ENCODE data around the gene PIK3C2G.

Gene PIK3C2G

DNA sequence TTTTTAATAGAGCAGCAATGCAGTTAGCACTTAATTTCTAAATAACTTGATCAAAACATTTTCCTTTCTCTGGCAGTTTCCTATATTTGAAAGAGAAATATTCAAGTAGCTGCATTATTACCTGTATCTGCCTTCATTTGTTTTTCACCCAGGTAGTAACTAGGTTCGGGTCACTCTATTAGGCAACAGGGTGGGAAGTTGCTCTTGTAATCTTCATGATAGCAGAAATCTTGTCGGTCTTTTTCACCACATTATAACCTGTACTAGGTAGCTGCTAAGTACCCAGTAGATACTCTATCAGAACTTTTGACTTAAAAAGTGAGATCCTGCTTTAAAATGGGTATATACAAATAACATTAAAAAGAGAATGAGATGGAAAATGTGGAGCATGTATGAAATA is 2.4 kb upstream of the PIK3C2G start:
- no peak for TF ChIP-seq ZNF274 (IDR thresholded peaks at IDR 0.05; ENCODE audit: low read depth, low read length)
- no peak overlapping the region for H3K4me3 ChIP-seq (ENCODE audit: low read length)

- TF ChIP-seq ZNF274 (IDR thresholded peaks at IDR 0.05; ENCODE audit: low read depth, low read length): no peak
- no peak overlapping the region for H3K4me3 ChIP-seq (ENCODE audit: low read length)
Observed at GRCh38 chr12:18259906-18260682, 1.2 kb upstream of the PIK3C2G start.

- no peak for TF ChIP-seq ZNF274 (IDR thresholded peaks at IDR 0.05; ENCODE audit: low read depth, low read length)
- H3K4me3 ChIP-seq (ENCODE audit: low read length): no peak overlapping the region
Observed at GRCh38 chr12:18261906-18262305, 588 bp downstream of the PIK3C2G start.

- TF ChIP-seq ZNF274 (IDR thresholded peaks at IDR 0.05; ENCODE audit: low read depth, low read length): no peak
- no peak overlapping the region for H3K4me3 ChIP-seq (ENCODE audit: low read length)
Observed at GRCh38 chr12:18262514-18262913, 1.2 kb downstream of the PIK3C2G start.

DNA sequence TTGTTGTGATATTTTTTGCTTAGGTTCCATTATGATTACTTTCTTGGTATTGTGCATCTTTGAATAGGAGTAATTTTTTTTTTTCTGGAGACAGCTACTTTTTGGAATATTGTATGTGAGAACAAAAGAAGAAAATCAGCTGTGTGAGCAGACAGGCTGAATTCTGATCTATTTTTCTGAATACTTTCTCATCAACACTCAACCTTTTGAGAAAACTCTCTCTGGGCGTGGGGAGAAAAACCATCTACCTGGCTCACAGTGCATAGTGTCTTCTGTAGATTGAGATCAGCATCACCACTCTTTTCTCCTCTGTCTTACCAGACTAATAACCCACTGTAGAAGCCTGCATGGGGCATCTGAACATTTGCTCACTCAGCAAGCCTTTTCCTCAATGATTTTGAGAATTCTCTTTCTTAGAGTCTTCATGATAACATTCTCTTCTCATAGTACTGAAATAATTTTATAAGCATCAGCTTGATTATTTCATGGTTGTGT is 3.3 kb downstream of the PIK3C2G start:
- H3K4me3 ChIP-seq (ENCODE audit: low read length): no peak overlapping the region
- TF ChIP-seq ZNF274 (IDR thresholded peaks at IDR 0.05; ENCODE audit: low read depth, low read length): no peak

DNA sequence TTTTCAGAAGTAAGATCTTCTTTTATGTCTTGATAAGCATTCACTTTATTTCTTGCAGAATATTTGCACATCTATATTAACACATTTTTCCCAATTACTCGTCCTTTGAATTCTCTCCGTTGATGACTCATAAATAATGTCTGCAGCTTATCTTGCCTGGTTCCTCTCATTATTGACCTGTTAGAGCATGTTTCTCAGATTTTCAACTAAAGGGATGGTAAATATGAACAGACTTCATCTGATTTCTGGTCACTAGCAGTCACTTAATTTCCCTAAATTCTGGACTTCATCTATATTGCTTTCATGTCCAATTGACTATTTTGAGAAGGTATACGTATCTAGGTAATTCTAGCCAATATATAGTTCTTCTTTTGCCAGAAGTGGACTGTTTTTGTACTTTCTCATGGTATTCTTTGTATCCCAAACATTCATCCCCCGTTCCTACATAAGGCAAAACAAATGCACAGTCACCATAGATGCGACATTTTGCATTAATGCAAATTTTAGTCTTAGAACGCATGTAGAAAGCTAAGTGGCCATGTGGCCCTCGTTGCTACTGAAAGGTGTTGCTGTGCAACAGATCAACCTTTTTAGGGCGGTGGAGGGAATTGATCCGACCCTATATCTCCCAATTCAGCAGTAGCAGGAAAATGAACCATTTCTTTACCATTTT is 6.2 kb downstream of the PIK3C2G start:
- no peak overlapping the region for H3K4me3 ChIP-seq (ENCODE audit: low read length)
- TF ChIP-seq ZNF274 (IDR thresholded peaks at IDR 0.05; ENCODE audit: low read depth, low read length): no peak

GRCh38 chr12:18270958-18271460 is 9.7 kb downstream of the PIK3C2G start:
- TF ChIP-seq ZNF274 (IDR thresholded peaks at IDR 0.05; ENCODE audit: low read depth, low read length): no peak
- no peak overlapping the region for H3K4me3 ChIP-seq (ENCODE audit: low read length)

DNA sequence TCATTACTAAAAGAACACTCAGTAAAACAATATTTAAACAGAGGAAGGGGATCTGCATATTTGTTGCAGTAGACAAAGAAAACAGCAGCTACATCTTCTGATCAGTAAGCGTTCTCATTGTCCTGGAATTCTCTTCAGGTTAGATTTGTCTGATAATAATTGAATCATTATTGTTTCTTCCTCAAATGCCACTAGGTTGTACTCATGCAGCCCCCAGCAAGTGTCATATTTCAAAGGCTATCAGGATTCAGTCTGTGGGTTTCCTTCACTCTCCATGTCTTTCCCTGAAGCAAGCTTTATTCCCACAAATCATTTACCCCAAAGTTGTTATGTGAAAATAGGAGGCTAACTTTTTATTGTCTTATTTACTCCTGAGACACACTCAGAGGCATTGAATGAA is 14.7 kb downstream of the PIK3C2G start:
- H3K4me3 ChIP-seq (ENCODE audit: low read length): no peak overlapping the region
- no peak for TF ChIP-seq ZNF274 (IDR thresholded peaks at IDR 0.05; ENCODE audit: low read depth, low read length)

DNA sequence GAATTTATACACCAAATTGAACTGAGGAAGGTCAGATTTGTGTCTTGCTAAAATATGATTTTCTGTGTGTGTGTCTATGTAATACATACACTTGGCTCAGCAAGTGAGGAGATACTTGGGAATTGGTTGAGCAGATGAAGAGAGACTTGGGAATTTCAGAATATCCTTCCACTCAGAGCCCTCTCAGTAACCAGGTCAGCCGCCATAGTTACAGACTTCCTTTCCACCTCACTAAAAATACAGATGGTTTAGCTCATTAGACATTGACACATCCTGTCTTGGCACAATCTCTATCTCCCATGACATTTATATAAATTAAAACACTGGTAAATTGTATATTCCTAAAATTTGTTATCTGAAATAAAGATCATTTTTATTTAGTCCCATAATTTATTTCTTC is 15.9 kb downstream of the PIK3C2G start:
- H3K4me3 ChIP-seq (ENCODE audit: low read length): no peak overlapping the region
- TF ChIP-seq ZNF274 (IDR thresholded peaks at IDR 0.05; ENCODE audit: low read depth, low read length): no peak

DNA sequence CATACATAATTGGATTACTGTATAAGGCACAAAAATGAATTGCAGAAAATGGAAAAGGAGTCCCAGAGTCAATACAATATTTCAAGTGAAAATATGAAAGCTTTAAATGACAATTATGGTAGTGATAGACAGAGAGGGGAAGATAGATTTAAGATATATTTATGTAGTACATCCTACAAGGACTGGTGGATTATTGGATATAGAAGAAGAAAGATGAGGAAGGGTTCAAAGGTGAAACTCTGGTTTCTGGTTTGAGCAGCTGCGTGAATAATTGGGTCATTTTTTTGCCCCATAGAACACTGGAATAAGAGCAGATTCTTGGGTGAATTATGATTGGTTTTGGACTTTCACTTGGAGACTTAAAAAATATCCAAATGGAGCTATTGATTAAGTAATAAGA is 19.4 kb downstream of the PIK3C2G start:
- H3K4me3 ChIP-seq (ENCODE audit: low read length): no peak overlapping the region
- no peak for TF ChIP-seq ZNF274 (IDR thresholded peaks at IDR 0.05; ENCODE audit: low read depth, low read length)

- H3K4me3 ChIP-seq (ENCODE audit: low read length): no peak overlapping the region
- TF ChIP-seq ZNF274 (IDR thresholded peaks at IDR 0.05; ENCODE audit: low read depth, low read length): no peak
Observed at GRCh38 chr12:18281941-18282340, 20.6 kb downstream of the PIK3C2G start.

- TF ChIP-seq ZNF274 (IDR thresholded peaks at IDR 0.05; ENCODE audit: low read depth, low read length): no peak
- no peak overlapping the region for H3K4me3 ChIP-seq (ENCODE audit: low read length)
Observed at GRCh38 chr12:18283831-18284230, 22.5 kb downstream of the PIK3C2G start.

GRCh38 chr12:18284386-18284785 is 23.1 kb downstream of the PIK3C2G start:
- TF ChIP-seq ZNF274 (IDR thresholded peaks at IDR 0.05; ENCODE audit: low read depth, low read length): no peak
- H3K4me3 ChIP-seq (ENCODE audit: low read length): no peak overlapping the region

- no peak for TF ChIP-seq ZNF274 (IDR thresholded peaks at IDR 0.05; ENCODE audit: low read depth, low read length)
- no peak overlapping the region for H3K4me3 ChIP-seq (ENCODE audit: low read length)
Observed at GRCh38 chr12:18285161-18285560, 23.8 kb downstream of the PIK3C2G start.

GRCh38 chr12:18290386-18290785 is 29.1 kb downstream of the PIK3C2G start:
- H3K4me3 ChIP-seq (ENCODE audit: low read length): no peak overlapping the region
- TF ChIP-seq ZNF274 (IDR thresholded peaks at IDR 0.05; ENCODE audit: low read depth, low read length): no peak
